Measurements from ENCODE around the gene FAM89B. TPM values are rescaled to one million over a fixed set of nuclear protein-coding genes. Genes with fewer than 3 reads are reported as not detected.
A peak's percentile ranks its signal among the peaks of the same experiment; 100 is the strongest.

The FAM89B gene
- total RNA-seq, 1 experiment from 2014 or later, result 30.2 TPM

DNA sequence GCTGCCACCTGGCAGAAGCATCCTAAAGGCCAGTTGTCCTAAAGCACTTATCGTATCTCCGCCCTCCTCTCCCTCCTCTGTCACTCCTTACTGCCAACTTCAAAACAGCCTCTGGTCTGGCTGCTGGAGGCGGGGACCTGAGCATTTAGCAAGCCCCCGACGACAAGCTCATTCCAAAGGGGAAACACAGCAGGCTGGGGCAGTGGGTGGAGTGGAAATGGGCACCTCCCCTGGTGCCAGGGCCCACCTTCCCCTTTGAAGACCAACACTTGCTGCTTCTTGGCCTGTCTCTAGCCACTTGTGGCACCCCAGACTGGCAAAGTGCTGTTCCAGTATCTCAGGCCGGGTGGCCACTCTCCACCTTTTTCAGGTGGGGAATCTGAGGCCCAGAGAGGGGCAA lies 38.1 kb downstream of the FAM89B start:
- DNase-seq (ENCODE audit: low read depth), result no peak

DNA sequence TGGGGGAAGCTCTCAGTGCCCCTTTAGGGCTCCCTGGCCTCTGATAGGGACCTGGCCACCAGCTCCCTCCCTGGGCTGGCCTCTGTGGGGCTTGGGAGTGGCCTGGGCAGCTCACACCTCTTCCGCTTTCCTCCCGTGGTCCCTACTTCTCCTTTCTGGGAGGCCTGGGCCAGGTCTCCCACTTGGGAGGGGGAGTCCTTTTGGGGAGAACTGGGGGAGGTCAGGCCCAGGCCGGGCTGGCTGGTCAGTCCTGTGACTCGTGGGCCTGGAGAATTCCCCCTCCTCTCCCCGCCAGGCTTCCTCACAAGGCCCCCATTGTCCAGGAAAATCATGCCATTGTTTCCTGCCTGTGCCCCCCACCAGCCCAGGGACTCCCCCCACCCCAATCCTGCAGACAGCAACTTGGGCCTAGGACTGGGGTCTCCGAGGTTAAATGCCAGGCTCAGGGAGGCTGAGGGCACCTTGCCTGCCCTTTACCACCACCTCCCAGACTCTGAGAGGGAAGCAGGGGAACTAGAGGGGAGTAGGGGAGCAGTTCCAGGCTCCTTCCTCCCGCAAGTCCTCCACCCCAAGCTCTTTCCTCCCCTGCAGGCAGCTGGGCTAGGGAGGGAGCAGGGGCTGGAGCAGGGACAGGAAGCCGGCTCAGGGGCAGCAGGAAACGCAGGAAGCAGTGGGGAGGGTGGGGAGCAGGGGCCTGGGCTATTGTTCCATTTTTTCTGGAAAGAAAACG lies 38.9 kb downstream of the FAM89B start:
- no peak for DNase-seq (ENCODE audit: low read depth)

DNA sequence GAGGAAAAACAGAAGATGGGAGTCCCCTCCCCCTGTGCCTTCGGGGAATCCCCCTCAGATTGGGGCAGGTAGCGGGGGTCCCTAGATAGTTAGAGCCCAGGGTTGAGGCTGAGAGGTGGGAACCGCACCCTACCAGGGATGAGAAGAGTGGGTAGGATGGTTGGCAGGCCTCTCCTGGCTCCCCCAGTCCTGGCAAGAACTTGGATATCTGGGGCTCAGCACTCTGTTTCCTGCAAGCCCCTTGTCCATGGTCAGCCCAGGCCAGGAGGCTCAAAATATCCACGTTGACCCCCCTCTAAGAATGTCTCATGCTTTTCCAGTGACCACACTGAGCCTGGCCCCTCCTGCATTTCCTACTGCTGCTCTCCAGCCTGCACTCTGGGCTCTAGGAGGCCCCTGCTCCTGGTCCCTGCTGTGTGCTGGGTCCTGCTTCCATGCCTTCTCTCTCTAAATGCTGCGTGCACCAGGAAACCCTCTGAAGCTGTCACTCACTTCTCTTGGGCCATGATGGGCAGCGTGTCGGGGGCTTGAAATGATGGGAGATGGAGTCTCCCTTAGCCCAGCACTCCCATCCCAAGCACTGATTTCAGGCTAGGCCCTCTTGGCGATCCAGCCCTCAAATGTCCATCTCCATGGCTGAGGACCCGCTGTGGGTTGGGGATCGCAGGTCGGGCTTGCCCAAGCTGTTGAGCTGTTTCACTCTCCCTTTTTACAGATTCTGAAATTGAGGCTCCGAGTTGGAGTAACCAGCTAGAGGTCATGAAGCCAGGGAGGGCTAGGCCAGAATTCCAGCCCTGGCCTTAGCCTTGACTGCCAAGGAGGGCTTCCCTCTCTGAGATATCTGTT lies 39.6 kb downstream of the FAM89B start:
- DNase-seq (ENCODE audit: low read depth), result no peak

DNA sequence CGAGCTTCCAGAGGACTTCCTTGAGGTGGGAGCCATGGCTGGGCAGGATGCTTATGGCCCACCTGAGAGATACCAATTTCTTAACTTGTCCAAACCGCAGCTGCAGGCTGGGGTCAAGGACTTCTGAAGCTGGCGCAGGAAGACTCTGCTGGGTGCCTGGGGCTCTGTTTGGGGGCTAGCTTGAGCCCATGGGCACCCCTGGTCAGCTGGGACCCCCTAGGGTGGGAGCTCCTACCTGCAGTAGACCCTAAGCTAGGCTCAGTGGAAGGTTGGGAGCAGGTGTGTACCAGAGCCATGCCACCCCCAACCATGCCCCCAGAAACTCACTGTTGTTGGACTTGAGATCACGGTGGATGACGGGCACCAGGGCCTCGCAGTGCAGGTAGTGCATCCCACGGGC lies 40.4 kb downstream of the FAM89B start:
- no peak for DNase-seq (ENCODE audit: low read depth)

DNA sequence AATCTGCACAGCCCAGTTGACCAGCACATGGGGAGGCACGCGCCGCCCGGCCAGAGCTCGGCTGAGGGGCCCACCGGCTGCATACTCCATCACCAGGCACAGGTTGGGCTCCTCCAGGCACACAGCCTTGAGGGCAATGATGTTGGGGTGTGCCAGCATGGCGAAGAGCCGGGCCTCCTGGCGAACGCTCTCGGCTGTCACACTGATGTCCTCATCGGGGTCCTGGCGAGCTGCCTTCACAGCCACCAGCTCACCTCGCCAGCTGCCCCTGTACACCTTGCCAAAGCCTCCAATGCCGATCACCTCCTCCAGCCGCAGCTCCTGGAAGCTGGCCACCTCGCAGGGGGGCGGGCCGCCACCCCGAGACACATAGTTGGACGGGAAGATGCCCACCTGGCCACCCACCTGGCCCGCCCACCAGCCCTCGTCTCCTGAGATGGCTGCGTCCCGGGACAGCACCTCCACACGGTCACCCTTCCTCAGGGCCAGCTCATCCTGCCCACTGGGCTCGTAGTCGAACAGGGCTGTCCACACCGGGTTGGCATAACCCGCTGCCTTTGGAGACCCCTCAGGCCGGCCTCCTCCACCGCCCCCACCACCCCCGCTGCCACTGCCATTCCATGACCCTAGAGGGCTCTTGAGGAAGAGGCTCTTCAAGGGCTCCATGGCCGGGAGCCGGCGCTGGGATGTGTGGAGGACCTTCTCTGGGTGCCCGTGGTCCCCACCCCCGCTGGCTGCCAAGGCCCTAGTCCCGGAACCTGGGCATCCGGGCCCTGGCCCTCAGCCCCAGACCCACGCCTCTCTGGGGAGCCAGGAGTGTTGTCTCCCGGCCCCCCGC lies 41.0 kb downstream of the FAM89B start:
- DNase-seq (ENCODE audit: low read depth), result no peak

DNA sequence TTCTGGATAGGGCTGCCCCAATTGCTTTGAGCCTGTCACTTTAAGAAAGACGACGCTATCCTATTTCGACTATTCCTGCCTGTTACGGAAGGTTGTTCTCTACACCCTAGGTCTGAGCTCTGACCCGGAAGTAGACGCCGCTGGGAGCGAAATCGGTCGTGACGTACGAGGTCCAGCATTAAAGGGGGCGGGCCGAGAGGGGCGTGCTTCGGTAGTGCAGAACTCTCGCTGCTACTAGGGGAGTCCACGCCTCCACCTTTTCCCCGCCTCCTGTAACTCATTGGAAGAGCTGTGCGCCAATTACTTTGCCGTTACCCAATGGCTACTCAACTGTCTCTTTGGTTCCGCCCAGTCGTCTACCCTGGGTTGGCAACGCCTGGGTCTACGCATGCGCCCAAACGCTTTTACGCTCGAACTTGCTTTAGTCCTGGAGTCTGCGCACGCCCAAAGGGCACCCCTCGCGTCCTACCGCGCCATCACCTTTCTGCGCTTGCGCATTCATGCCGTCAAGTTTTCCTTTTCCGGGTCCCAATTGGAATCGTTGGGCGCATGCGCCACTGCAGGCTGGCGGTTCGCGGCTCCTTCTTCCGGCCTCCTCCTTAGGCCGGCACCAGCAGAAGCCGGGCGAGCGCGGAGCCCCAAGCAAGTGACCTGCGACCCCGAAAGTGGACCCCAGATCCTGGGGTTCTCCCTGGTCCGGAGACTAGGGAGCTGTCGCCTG lies 43.1 kb downstream of the FAM89B start, which contains the start of gene PCNX3:
TSS of gene PCNX3 (plus strand) at position 548 of the 721 bp plus-strand sequence. CDS start 536 bp downstream, outside the sequence.
- DNase-seq (ENCODE audit: low read depth), result peak; percentile 100

DNA sequence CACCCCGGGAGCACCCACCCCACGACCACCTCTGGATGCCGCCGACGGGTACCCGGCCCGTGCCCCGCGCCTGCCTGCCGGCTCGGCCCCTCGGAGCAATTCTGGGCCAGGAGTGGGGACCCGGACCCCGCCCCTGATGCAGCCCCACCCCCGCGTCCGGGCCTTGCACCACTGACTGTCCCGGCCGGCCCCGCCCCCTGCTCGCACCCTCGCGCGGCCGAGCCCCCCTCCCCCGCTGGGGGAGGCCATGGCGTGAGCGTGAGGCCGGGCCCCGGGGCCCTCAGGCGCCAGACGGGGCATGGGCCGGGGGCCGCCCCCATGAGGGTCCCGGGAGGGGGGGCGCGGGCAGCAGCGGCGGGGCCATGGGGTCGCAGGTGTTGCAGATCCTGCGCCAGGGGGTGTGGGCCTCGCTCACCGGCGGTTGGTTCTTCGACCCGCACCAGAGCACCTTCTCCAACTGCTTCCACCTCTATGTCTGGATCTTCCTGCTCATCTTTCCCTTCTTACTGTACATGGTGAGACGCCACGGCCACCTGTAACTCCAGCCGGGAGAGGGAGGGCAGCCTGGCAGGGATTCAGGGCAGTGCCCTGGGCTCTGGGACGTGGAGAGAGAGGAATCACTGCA lies 43.7 kb downstream of the FAM89B start:
- DNase-seq (ENCODE audit: low read depth), result peak; percentile 57

DNA sequence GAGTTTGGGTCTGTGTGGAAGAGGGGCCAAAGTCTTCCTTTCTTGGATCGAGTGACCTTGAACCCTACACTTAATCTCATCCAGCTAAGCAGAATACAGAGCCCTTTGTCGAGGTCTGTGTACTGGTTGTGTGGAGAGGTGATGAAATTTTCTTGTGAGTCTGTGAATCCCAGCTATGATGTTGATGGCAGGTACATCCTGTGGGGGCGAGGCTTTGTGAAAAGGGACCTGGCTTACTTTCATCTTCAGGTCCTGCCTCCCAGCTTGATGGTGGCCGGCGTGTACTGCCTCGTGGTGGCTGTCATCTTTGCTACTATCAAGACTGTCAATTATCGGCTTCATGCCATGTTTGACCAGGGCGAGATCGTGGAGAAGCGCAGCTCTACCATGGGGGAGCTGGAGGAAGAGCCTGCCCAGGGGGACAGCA lies 44.2 kb downstream of the FAM89B start:
- no peak for DNase-seq (ENCODE audit: low read depth)

DNA sequence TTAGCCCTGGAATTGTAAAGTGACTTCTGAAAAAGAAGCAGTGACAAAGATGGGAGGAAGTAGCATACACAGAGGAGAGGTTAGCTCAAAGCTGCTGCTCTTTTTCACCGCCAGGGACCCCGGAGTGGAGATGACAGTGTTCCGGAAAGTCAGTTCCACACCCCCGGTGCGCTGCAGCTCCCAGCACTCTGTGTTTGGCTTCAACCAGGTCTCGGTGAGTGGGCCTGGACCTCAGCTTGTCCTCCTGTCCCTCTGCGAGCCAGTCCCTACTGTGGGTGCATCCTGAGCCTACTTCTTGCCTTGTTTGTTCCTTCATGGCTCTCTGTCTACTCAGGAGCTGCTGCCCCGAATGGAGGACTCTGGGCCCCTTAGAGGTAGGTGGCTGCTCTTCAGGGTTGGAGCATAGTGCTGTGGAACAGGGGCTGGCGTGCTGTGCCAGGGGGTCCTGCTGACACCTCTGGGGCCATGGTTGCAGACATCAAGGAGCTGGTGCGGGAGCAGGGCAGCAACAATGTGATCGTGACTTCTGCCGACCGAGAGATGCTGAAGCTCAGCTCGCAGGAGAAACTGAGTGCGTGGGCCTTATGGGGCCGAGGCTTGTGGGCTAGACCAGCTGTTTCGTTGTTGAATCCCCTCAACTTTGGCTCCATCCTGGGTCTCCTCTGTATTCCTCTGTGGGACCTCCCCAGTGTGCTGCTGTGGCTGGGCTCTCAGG lies 45.0 kb downstream of the FAM89B start:
- no peak for DNase-seq (ENCODE audit: low read depth)

DNA sequence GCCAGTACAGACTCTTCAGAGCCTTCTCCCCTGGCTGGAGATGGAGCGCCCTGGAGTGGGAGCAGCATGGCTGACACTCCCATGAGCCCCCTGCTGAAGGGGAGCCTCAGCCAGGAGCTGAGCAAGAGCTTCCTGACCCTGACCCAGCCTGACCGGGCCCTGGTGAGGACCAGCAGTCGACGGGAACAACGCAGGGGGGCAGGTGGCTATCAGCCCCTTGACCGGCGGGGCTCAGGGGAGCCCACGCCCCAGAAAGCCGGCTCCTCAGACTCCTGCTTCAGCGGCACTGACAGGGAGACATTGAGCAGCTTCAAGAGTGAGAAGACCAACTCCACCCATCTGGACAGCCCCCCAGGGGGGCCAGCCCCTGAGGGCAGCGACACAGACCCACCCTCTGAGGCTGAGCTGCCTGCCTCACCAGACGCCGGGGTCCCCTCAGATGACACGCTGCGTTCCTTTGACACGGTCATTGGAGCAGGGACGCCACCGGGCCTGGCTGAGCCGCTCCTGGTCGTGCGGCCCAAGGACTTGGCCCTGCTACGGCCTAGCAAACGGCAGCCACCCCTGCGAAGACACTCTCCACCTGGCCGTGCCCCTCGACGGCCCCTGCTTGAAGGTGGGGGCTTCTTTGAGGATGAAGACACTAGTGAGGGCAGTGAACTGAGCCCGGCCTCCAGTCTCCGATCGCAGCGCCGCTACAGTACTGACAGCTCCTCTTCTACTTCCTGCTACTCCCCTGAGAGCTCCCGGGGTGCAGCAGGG lies 45.8 kb downstream of the FAM89B start:
- no peak for DNase-seq (ENCODE audit: low read depth)

DNA sequence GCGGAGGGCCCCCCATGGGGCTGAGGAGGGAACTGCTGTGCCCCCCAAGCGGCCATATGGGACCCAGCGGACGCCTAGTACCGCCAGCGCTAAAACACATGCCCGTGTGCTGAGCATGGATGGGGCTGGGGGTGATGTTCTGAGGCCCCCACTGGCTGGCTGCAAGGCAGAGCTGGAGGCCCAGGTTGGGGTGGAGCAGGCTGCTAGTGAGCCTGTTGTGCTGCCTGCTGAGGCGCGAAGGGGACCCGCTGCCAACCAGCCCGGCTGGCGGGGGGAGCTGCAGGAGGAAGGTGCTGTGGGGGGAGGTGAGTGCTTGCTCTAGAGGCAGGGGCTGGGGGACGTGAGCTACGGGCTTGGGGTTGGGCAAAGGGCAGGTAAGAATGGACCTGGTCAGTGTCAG lies 46.4 kb downstream of the FAM89B start:
- DNase-seq (ENCODE audit: low read depth), result no peak

DNA sequence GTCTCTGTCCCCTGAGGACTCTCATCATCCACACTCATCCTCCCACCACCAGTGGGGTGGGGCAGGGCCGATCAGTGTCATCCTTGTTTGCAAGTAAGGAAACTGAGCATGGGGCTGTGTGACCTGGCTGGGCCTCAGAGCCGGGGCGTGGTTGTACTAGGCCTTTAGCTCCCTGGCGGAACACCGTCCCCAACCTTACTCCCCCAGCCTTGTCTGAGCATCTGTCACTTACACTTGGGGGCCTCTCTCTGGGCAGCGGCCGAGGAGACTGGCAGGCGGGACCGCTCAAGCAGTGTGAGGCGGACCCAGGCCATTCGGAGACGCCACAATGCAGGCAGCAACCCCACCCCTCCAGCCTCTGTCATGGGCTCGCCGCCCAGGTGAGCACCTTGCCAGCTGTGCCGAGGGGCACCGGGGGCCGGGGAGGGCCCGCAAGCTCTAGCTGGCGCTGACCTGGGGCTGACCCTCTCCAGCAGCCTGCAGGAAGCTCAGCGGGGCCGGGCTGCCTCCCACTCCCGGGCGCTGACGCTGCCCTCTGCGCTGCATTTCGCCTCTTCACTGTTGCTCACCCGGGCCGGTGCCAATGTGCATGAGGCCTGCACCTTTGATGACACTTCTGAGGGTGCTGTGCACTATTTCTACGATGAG lies 47.1 kb downstream of the FAM89B start:
- no peak for DNase-seq (ENCODE audit: low read depth)

DNA sequence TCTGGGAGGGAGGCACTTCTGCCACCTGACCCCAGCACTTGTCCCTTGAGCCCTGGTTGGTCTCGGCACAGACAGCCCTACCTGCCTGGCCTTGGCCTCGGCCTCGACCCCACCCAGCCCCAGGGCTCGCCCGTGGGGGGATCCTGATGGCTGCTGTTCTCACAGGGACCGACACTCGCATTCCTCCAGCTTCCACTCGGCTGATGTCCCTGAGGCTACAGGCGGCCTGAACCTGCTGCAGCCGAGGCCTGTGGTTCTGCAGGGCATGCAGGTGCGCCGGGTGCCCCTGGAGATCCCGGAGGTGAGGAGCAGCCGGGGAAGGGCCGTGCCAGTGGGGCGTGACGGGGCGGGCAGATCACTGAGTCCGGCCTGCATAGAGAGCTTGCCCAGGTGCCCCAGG lies 48.3 kb downstream of the FAM89B start:
- no peak for DNase-seq (ENCODE audit: low read depth)

DNA sequence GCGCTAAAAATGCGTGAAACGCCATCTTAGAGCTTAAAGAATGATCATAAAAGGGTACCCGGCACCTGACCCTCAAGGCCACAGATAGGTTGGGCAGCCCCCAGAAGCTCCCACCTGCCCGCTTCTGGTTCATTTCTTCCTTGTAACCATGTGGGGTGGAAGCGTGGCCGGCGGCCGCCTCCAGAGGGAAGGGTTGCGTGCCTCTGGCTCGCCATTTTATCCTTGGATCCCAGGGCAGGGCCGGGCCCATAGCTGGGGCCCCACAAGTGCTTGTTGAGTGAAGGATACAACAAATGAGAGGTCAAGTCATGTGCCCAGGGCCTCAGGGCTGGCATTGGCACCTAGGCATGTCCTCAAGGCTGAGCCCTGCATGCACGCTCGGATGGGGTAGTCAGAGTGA lies 49.1 kb downstream of the FAM89B start:
- DNase-seq (ENCODE audit: low read depth), result no peak

DNA sequence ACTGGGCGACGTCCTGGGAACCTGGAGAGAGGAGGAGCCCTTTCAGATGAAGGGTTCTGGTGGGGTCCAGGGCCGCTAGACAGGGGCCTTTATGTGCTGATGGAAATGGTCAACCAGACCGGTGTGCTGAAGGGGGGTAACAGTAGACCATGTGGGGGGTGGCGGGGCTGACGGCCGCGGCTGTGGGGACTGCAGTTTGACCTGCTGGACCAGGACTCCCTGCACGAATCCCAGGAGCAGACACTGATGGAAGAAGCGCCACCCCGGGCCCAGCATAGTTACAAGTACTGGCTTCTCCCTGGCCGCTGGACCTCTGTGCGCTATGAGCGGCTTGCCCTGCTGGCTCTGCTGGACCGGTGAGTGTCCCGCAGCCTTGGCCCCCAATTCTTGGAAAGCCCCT lies 49.7 kb downstream of the FAM89B start:
- DNase-seq (ENCODE audit: low read depth), result no peak

DNA sequence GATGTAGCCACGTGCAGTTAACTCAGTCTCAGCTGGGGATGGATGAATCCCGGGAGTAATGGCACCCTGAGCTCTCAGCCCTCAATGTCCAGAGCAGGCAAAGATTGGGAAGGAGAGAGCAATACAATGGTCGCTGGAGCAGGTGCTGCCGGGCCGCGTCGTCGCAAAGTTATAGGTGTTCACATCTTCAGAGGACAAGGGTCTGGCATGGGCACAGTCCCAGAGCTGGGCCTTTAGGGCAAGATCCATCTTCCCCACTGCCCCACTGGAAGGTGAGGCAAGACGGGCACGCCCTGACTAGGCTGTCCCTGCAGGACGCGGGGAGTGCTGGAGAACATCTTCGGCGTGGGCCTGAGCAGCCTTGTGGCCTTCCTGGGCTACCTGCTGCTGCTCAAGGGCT lies 50.8 kb downstream of the FAM89B start:
- DNase-seq (ENCODE audit: low read depth), result no peak

Measured in Daoy (cell line).